IMR-90 (cell line): ENCODE measurements around the gene BRMS1. TPM values are rescaled to one million over a fixed set of nuclear protein-coding genes. Genes with fewer than 3 reads are reported as not detected.

Source experiments
- ATAC-seq: fragments of 200-7000 bp; cut with Tn5 transposase; 2 replicates; pipeline ENCODE4 v1.9.1; 2020; ENCODE audit warnings: low read depth, mild to moderate bottlenecking, moderate library complexity
- BruUV-seq: library from RNA; stranded (reverse); fragments of 400-500 nt; replicated peaks from 2 replicates; lab custom pipeline; 2021; lab: Mats Ljungman, UMichigan
- CTCF ChIA-PET: fragments of 300-600 bp; formaldehyde crosslinking; extraction: SDS; loops from one replicate; lab custom pipeline; 2021; ENCODE audit warnings: antibody characterized with exemption; lab: Yijun Ruan, JAX
- POLR2A ChIA-PET: fragments of 300-600 bp; sonication (Branson Sonifier 250); formaldehyde crosslinking; loops from one replicate; lab custom pipeline; 2022; ENCODE audit warnings: antibody characterized with exemption; ENCODE audit not compliant: unreplicated experiment; lab: Charles Lee
- DNase-seq: peaks from one replicate; pipeline ENCODE4 v3.0.0; 2013
- H2AFZ ChIP-seq: replicated peaks from 2 replicates; pipeline ENCODE3; 2013; ENCODE audit warnings: low read length, mild to moderate bottlenecking; ENCODE audit not compliant: poor library complexity
- H2AK5ac ChIP-seq: 2 replicates; pipeline ENCODE4 v1.6.1; 2013; ENCODE audit warnings: low read depth, low read length, inconsistent platforms
- H2AK9ac ChIP-seq: replicated peaks from 2 replicates; pipeline ENCODE3; 2013; ENCODE audit warnings: mild to moderate bottlenecking, low read depth, low read length, moderate library complexity; ENCODE audit not compliant: poor library complexity
- H2BK120ac ChIP-seq: 2 replicates; pipeline ENCODE4 v1.6.1; 2013; ENCODE audit warnings: low read depth, low read length, inconsistent platforms
- H2BK15ac ChIP-seq: 3 replicates; pipeline ENCODE4 v1.6.1; 2013; ENCODE audit warnings: low read depth, low read length, inconsistent platforms
- H2BK20ac ChIP-seq: 2 replicates; pipeline ENCODE4 v1.6.1; 2013; ENCODE audit warnings: low read depth, mild to moderate bottlenecking, inconsistent platforms, low read length, moderate library complexity
- H2BK5ac ChIP-seq: 2 replicates; pipeline ENCODE4 v1.6.1; 2013; ENCODE audit warnings: mild to moderate bottlenecking, low read depth, low read length, inconsistent platforms; ENCODE audit not compliant: poor library complexity, severe bottlenecking
- H3K14ac ChIP-seq: replicated peaks from 2 replicates; pipeline ENCODE4 v1.6.1; 2013; ENCODE audit warnings: low read depth, low read length, inconsistent platforms
- H3K18ac ChIP-seq: 2 replicates; pipeline ENCODE4 v1.6.1; 2013; ENCODE audit warnings: low read depth, low read length, control low read depth
- H3K23ac ChIP-seq: 2 replicates; pipeline ENCODE4 v1.6.1; 2013; ENCODE audit warnings: low read depth, low read length, inconsistent platforms
- H3K27ac ChIP-seq: 2 replicates; pipeline ENCODE4 v1.5.1; 2013; ENCODE audit warnings: mild to moderate bottlenecking, control low read depth, low read length; ENCODE audit not compliant: insufficient read depth
- H3K27me3 ChIP-seq: 2 replicates; pipeline ENCODE4 v1.6.1; 2013; ENCODE audit warnings: low read length; ENCODE audit not compliant: control insufficient read depth, insufficient read depth
- H3K36me3 ChIP-seq: 2 replicates; pipeline ENCODE4 v1.6.1; 2013; ENCODE audit warnings: low read length, mixed read lengths; ENCODE audit not compliant: control insufficient read depth, insufficient read depth
- H3K4ac ChIP-seq: 2 replicates; pipeline ENCODE4 v1.6.1; 2013; ENCODE audit warnings: low read depth, low read length, inconsistent platforms
- H3K4me1 ChIP-seq: 2 replicates; pipeline ENCODE4 v1.6.1; 2013; ENCODE audit warnings: low read length, mixed read lengths; ENCODE audit not compliant: control insufficient read depth, insufficient read depth
- H3K4me2 ChIP-seq: 2 replicates; pipeline ENCODE4 v1.6.1; 2013; ENCODE audit warnings: low read depth, mild to moderate bottlenecking, control low read depth, low read length, moderate library complexity
- H3K4me3 ChIP-seq: 2 replicates; pipeline ENCODE4 v1.5.1; 2013; ENCODE audit warnings: low read depth, mild to moderate bottlenecking, control low read depth, low read length, moderate library complexity; ENCODE audit not compliant: insufficient read depth
- H3K56ac ChIP-seq: 2 replicates; pipeline ENCODE4 v1.6.1; 2013; ENCODE audit warnings: low read length, inconsistent platforms; ENCODE audit not compliant: insufficient read depth; ENCODE audit errors: extremely low read depth
- H3K79me1 ChIP-seq, 2 experiments: 2 replicates each; pipeline ENCODE4 v1.6.1; 2013; ENCODE audit warnings: low read length in 2 of 2, inconsistent platforms in 1 of 2, low read depth in 1 of 2
- H3K9ac ChIP-seq: 2 replicates; pipeline ENCODE4 v1.6.1; 2013; ENCODE audit warnings: low read depth, low read length, control low read depth
- H3K9me1 ChIP-seq: 2 replicates; pipeline ENCODE4 v1.6.1; 2013; ENCODE audit warnings: low read length, inconsistent platforms; ENCODE audit not compliant: insufficient read depth
- H3K9me3 ChIP-seq: 2 replicates; pipeline ENCODE4 v1.6.1; 2013; ENCODE audit warnings: low read length; ENCODE audit not compliant: control insufficient read depth, insufficient read depth
- H4K20me1 ChIP-seq: 2 replicates; pipeline ENCODE4 v1.6.1; 2013; ENCODE audit warnings: low read length, inconsistent platforms; ENCODE audit not compliant: insufficient read depth
- H4K5ac ChIP-seq: 2 replicates; pipeline ENCODE4 v1.6.1; 2013; ENCODE audit warnings: mild to moderate bottlenecking, low read depth, low read length, control low read depth
- H4K8ac ChIP-seq, 2 experiments: 2 replicates each; pipeline ENCODE4 v1.6.1; 2013; ENCODE audit warnings: low read depth in 2 of 2, low read length in 2 of 2, control low read depth in 1 of 2, inconsistent platforms in 1 of 2
- H4K91ac ChIP-seq: 2 replicates; pipeline ENCODE4 v1.6.1; 2013; ENCODE audit warnings: low read depth, low read length, inconsistent platforms; ENCODE audit not compliant: insufficient read depth
- CHD1 ChIP-seq: IDR thresholded peaks from 2 replicates; pipeline ENCODE4 v1.6.1; 2012; ENCODE audit warnings: low read depth, low read length, improper control_type of control experiment
- MAZ ChIP-seq: IDR thresholded peaks from 2 replicates; pipeline ENCODE4 v1.6.1; 2012; ENCODE audit warnings: low read depth, mild to moderate bottlenecking, low read length, improper control_type of control experiment, moderate library complexity, borderline replicate concordance
- WGBS, 2 experiments: methylation state at CpG; one replicate each; pipeline versions ENCODE4 v1.1.5 to v1.1.7; 2013; ENCODE audit warnings: missing lambda C conversion rate in 2 of 2; ENCODE audit not compliant: insufficient read length in 1 of 2; ENCODE audit errors: extremely low coverage in 2 of 2; 5-methylcytosine and 5-hydroxymethylcytosine counted together
- dilution Hi-C: fragments of 300-500 bp; cut with HindIII; formaldehyde crosslinking; loops from one replicate; pipeline ENCODE4 v1.14.3; 2018; ENCODE audit warnings: low sequenced_read_pairs; ENCODE audit not compliant: unreplicated experiment
- in situ Hi-C: fragments of 300-500 bp; cut with MboI; formaldehyde crosslinking; loops from 3 replicates; pipeline ENCODE4 v1.14.3; 2019; ENCODE audit warnings: low sequenced_read_pairs, inconsistent platforms, mixed read lengths
- intact Hi-C: fragments of 100-400 bp; cut with micrococcal nuclease; formaldehyde crosslinking; loops from 2 replicates; pipeline ENCODE4 v1.10.0; 2022
- polyA plus RNA-seq, 3 experiments: library from polyadenylated mRNA; depleted of rRNA; stranded (reverse); fragments of >200 nt; gene quantifications; 2 replicates each; pipeline ENCODE4 v1.2.3, GENCODE V29; 2012; ENCODE audit warnings: low replicate concordance in 1 of 3
- total RNA-seq: library from RNA; depleted of rRNA; stranded (reverse); fragments of >200 nt; gene quantifications from 2 replicates; pipeline ENCODE4 v1.2.3, GENCODE V29; 2012

BRMS1 gene
- total and polyA plus RNA-seq, 2 of the 4 experiments (the other 2 are of a cell fraction): 48.3 to 57.9 TPM

- Histone ChIP-seq H3K36me3 (no peaks in the 10 kb centered on the region), H3K9me3 (no peaks in the 10 kb centered on the region), H2AK5ac (no peak within 1 kb of the TSS), H2BK20ac (no peak within 1 kb of the TSS), H4K91ac (no peak within 1 kb of the TSS), H3K27me3 (peaks cover 16% of the 10 kb centered on the region), H2AFZ (peak within 1 kb of the TSS; percentile 95), H3K27ac (no peak within 1 kb of the TSS), H3K79me1 (no peaks in the 10 kb centered on the region), H4K8ac (no peak within 1 kb of the TSS), H4K20me1 (peaks cover 6% of the 10 kb centered on the region; the same call in 1 of the 2 replicates), H2BK120ac (no peak within 1 kb of the TSS), H3K9ac (no peak within 1 kb of the TSS), H2BK5ac (no peak within 1 kb of the TSS), H3K56ac (no peak within 1 kb of the TSS), H3K4me3 (peak within 1 kb of the TSS; percentile 61), H3K23ac (peak within 1 kb of the TSS; percentile 71; the same call in 1 of the 2 replicates), H2BK15ac (no peak within 1 kb of the TSS), H3K4ac (no peak within 1 kb of the TSS), H3K4me1 (peaks cover 7% of the 10 kb centered on the region), H3K18ac (no peak within 1 kb of the TSS), H4K5ac (no peak within 1 kb of the TSS), H3K9me1 (peaks cover 7% of the 10 kb centered on the region; the same call in 1 of the 2 replicates), H3K14ac (no peak within 1 kb of the TSS), H2AK9ac (peak within 1 kb of the TSS; percentile 93), H3K4me2 (peak within 1 kb of the TSS; percentile 85)
- intact Hi-C loops (no loop called here), in situ Hi-C loops (no loop called here), dilution Hi-C loops (no loop called here)
- no TSS peak for BruUV-seq
- peak; percentile 57 for ATAC-seq
- POLR2A ChIA-PET: no interaction called here
- 2% methylated on average over 11 of the region's 72 CpGs; no CpG with 5 or more reads in 1 of the 2 experiments for WGBS, 2 experiments
- CTCF ChIA-PET: interaction anchor here (0.7 to 1.0 kb wide), 2 partner anchors 14 to 36 kb away, joined by 3 read pairs; partner anchors contain the start of gene RIN1
- no peak for DNase-seq
- TF ChIP-seq MAZ (peak; percentile 31; the same call in 1 of the 2 replicates), CHD1 (no peak)
Measured at GRCh38 chr11:66371627-66372415, 26.9 kb upstream of the BRMS1 start, which contains the start of gene SLC29A2. TSS of gene SLC29A2 (minus strand) at chr11:66371760. CDS start at chr11:66371591, 169 bp downstream.
